Activated CD8-positive, alpha-beta memory T cell treated with anti-CD3 and anti-CD28 coated beads, Interleukin-2, amount 50 U/mL, for 24 hours (primary cell): Measurements from ENCODE around the gene PVALB.
"Not testable (repeated sequence)": the region's sequence is repeated elsewhere in the genome, so short reads cannot be mapped to it uniquely, and the experiment has no call there.

Experiments used
- DNase-seq: peaks from one replicate; pipeline ENCODE4 v3.0.0-alpha.2; 2020; ENCODE audit errors: extremely low read depth

PVALB gene

DNA sequence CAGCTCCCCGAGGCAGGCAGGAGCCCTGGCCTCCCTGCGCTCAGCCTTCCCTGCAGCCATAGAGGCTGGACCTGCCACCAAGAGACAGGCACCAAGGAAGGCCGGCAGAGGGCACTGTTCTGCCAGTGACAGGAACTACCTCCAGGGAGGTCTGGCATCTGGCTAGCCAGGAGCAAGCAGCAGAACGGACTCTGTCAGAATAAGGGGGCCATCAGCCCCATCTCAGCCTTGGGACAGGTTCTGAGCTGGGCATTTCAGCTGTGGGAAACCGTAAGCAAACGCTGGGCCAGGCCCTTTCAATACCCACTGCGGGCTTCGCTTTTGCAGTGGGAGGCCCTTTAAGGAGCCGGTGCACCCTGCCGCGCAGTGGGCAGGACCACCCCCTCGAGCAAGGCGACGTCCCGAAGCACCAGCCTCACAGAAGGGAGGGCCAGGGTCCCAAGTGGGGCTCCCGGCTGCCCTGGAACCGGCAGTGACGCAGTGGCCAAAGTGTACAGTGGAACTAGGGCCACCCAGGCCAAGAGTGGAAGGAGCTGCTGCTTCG is 59.1 kb downstream of the PVALB start:
- peak; percentile 51 for DNase-seq

DNA sequence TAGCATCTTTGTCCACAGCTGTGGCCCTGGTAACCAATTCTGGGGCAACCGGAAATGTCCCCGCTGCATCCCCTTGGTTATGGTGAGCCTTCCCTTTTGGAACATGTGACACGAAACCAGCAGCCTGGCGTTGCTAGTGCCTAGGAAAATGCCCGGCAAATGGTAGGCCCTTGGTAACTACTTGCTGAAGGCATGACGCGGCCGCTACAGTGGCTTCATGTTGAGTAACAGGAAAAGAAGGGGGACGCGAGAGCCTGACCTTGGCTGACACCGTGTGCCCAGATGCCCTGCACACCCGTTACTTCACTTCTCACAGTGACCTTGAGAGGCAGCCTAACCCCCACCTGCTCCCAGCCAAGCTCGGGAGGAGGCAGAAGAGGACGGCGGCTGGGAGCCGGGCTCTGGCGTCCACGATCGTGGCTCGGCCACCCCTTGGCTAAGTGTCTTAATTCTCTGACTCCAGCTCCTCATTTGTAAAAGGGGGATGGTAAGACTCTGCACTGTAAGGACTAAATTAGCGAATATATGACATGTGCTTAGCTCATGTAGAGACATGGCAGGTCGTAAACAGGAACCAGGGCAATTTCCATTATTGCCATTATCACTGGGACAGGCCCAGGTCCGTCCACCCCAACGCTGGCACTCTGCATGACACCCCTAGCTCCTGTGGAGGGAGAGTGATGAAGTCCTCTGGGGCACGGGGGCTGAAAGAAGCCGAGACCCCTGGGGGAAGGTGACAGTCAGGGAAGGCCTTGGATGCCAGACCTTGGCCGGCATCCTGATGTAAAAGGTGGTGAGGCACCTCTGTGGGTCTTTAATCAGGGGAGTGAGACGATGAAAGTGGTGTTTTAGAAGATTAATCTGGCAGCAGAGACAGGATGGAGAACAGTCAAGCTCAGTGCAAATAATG is 59.8 kb downstream of the PVALB start:
- no peak for DNase-seq

DNA sequence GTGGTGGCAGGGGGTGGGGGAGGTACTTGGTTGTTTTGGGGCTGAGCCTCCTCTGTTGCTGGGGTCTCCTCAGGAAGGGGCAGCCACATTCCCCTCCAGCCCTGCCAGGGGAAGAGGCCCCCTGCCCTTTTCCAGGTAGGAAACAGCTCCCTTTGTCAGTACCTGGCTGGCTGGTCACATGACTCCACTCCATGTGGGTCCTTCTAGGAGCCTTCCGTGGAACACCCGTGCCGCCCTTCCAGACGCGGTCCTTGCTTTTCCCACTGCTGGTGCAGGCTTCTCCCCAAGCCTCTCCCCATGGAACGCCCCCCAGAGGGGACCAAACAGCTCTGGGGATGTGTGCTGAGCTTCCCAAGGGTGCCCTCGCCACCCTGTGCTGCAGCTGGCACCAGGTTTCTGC is 60.8 kb downstream of the PVALB start:
- no peak for DNase-seq

DNA sequence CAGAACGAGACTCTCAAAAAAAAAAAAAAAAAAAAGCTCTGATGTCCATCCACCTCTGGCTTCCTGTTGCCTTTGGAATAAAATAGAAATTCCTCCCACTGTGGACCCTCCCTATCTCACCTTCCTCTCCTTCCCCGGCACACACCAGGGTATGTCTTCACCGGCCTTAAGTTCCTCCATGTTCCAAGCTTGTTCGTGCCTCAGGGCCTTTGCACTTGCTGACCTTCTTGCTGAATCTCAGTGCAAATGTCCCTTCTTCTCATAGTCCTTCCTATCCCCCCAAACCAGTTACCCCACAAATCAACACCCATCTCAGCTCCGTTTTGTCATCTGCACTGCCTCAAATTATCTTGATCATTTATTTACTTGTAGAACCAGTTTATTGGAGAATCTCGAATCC is 61.5 kb downstream of the PVALB start:
- no peak for DNase-seq

DNA sequence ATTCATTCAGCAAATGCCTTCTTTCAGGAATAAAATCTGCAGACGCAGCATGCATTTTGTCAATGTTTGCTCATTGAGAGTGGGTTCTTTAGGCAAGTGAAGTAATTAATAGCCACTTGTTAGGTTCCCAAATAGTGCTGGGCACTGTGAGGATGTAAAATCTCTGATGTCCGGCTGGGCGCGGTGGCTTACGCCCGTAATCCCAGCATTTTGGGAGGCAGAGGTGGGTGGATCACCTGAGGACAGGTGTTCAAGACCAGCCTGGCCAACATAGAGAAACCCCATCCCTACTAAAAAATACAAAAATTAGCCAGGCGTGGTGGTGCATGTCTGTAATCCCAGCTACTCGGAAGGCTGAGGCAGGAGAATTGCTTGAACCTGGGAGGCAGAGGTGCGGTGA is 62.0 kb downstream of the PVALB start:
- DNase-seq: not testable (repeated sequence)

DNA sequence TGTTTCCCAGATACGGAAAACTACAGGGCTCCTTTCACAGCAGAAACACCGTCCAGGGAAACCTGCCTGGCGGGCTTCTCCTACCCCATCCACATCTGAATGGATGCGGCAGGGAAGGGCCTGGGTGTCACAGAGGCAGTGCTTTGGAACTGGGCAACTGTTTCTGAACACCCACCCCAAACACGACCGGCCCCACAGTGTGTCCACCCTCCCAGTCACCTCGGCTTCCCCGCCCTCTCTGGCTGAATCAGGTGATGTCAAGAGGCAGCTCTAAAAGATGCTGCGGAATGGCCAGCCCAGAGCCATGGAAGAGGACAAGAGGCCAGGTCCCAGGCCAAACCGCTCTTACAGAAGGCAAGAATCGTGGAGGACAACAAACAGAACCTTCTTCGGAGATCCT is 62.9 kb downstream of the PVALB start:
- DNase-seq: no peak

DNA sequence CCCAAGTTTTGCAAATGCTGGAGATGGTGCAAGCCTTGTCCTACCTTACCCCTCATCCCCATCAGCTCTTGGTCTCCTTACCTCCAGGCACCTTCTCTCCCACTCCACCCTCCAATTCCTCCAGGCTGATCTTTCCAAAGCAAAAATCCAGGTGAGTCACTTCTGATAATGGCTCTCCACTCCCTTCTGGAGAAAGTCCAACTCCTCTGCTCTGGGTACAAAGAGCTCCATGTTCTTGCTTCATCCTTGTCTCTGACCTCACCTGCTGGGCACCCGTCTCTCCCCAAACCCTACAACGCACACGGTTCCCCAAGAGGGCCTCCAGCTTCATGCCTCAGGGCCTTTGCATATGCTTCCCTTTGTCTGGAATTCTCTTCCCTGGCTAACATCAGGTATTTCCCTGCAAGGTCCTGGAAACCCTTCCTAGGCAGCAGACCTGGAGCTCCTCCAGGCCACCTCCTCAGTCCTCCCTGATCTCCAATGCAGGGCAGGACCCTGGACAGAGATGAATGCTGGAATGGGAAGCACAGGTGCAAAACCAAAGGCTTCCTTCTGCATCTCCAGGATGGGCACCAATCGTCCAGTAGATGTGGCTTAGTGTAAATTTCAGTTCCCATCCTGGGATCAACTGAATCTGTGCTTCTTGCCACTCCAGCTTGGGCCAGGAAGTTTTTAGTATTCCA is 63.6 kb downstream of the PVALB start:
- no peak for DNase-seq
